Measurements from ENCODE around the gene SERTAD1.
"Not testable (repeated sequence)": the region's sequence is repeated elsewhere in the genome, so short reads cannot be mapped to it uniquely, and the experiment has no call there.

SERTAD1 gene

GRCh38 chr19:40411125-40411842, 14.5 kb downstream of the SERTAD1 start:
- no peak overlapping the region for H3K4me3 ChIP-seq (ENCODE audit: low read depth, low read length)
- peak; percentile 75 for DNase-seq (ENCODE audit: low read depth)
- no peak for TF ChIP-seq CTCF (IDR thresholded peaks at IDR 0.05; ENCODE audit: insufficient read depth, low read depth, low read length, missing control alignments)

DNA sequence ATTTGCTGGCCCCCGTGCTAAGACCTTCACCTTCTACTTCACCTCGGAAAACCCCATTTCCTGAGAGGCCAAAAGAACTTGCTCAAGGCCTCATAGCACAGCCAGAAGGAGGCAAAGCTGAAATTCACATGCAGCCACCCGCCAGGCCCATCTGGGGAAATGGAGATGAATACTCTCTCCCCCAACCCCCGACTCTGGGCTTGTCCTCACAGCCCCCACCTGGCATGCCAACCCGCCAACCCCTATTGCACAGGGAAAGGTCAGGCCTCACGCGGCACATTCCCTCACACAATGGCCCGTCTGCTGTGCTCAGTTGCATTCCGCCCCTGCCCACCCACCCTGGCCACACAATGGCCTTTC, 15.8 kb downstream of the SERTAD1 start:
- no peak for TF ChIP-seq CTCF (IDR thresholded peaks at IDR 0.05; ENCODE audit: insufficient read depth, low read depth, low read length, missing control alignments)
- DNase-seq (ENCODE audit: low read depth), result no peak
- no peak overlapping the region for H3K4me3 ChIP-seq (ENCODE audit: low read depth, low read length)

GRCh38 chr19:40408598-40408925, 17.2 kb downstream of the SERTAD1 start:
- H3K4me3 ChIP-seq (ENCODE audit: low read depth, low read length); DNase-seq (ENCODE audit: low read depth): not testable (repeated sequence)

DNA sequence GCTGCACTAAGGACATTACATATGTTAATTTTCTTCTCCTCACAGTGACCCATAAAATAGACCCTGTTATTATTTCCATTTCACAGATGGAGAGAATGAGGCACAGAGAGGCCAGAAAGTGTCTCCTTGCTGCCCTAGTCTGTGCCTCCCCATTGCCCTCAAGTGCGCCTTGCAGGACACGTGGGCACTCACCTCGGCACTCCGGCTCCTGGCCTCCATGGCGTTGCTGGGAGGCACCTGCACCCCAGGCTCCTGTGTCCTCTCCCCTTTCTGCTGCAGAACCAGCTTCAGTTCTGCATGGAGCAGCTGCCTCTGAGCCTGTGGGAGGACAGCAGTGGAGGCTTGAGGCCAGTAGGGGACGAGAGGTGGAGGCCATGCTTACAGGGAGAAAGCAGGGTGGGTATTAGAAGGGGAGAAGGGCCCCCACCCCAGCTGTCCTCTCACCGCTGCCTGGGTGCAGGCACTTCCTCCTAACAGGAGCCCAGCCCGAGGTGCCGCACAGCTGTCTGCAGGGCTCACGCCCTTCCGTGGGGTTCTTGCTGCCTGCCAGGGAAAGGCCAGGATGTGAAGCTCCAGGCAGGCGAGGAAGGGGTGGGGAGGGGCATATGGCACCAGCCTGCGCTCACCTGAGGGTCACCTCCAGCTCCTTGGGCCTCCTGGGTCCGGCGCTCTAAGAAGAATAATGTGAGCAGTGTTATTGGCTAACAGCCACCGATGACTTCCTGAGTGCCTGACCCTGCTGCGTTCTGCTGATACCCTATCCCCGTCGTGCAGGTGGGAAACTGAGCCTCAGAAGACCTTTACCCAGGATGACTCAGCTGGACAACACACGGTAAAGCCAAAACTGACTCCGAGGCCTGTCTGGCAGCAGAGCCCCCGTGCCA, 17.8 kb downstream of the SERTAD1 start:
- DNase-seq (ENCODE audit: low read depth), result no peak
- no peak for TF ChIP-seq CTCF (IDR thresholded peaks at IDR 0.05; ENCODE audit: insufficient read depth, low read depth, low read length, missing control alignments)
- no peak overlapping the region for H3K4me3 ChIP-seq (ENCODE audit: low read depth, low read length)

- DNase-seq (ENCODE audit: low read depth), result peak; percentile 97
Measured at GRCh38 chr19:40403262-40403984, 22.4 kb downstream of the SERTAD1 start.

DNA sequence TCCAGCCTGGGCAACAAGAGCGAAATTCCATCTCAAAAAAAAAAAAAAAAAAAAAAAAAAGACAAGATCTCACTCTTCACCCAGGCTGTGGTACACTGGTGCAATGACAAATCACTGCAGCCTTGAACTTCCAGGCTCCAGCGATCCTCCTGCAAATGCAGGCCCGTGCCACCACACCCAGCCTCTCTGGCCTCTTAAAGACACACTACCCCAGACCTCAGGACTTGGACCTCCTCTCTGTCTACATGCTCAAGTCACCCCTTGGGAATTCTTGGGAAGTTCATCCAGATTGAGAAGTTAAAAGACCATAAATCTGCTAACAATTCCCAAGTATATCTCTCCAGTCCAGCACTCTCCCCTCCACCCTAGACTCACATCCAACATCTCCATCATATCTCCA, 25.2 kb downstream of the SERTAD1 start:
- DNase-seq (ENCODE audit: low read depth), result no peak
- no peak overlapping the region for H3K4me3 ChIP-seq (ENCODE audit: low read depth, low read length)
- TF ChIP-seq CTCF (IDR thresholded peaks at IDR 0.05; ENCODE audit: insufficient read depth, low read depth, low read length, missing control alignments), result no peak

More at GRCh38 chr19:40403262-40403984, 22.4 kb downstream of the SERTAD1 start:
- no peak for TF ChIP-seq CTCF (IDR thresholded peaks at IDR 0.05; ENCODE audit: insufficient read depth, low read depth, low read length, missing control alignments)
- peak overlapping the region; percentile 86 for H3K4me3 ChIP-seq (ENCODE audit: low read depth, low read length)

Data from GM12865 (cell line).